T-cell (primary cell): ENCODE measurements around the gene CCNY. TPM values are rescaled to one million over a fixed set of nuclear protein-coding genes. Genes with fewer than 3 reads are reported as not detected.
A peak's percentile ranks its signal among the peaks of the same experiment; 100 is the strongest.

Source experiments
- ATAC-seq, 4 experiments: fragments of 200-7000 bp in 3 of 4; fragments of 150-1000 bp in 1 of 4; cut with Tn5 transposase; replicated peaks in 1 of 4; 1 replicate in 3 of 4; 2 replicates in 1 of 4; pipeline ENCODE4 v1.10.0; 2021; ENCODE audit warnings: moderate library complexity in 3 of 4, mild to moderate bottlenecking in 2 of 4, moderate number of reproducible peaks in 1 of 4
- CTCF ChIA-PET, 2 donors: fragments of 300-600 bp; sonication (Branson Sonifier 250); formaldehyde crosslinking; loops; one replicate each; lab custom pipeline; 2022; ENCODE audit warnings: antibody characterized with exemption in 2 of 2; lab: Charles Lee
- POLR2A ChIA-PET, 2 donors: fragments of 300-600 bp; sonication (Branson Sonifier 250); formaldehyde crosslinking; loops; one replicate each; lab custom pipeline; 2022; ENCODE audit warnings: antibody characterized with exemption in 2 of 2; lab: Charles Lee
- DNase-seq, 35 experiments: peaks; one replicate each; pipeline versions ENCODE4 v3.0.0 to v3.0.0-alpha.2; 2013 to 2023
- H3K27ac ChIP-seq: one replicate; pipeline ENCODE4 v1.5.1; 2013; ENCODE audit warnings: low read length
- H3K27me3 ChIP-seq, 2 experiments: replicated peaks in 1 of 2; 1 replicate in 1 of 2; 2 replicates in 1 of 2; pipeline versions ENCODE4 v1.6.1 to v1.7.0; 2013; ENCODE audit warnings: low read length in 1 of 2, mixed read lengths in 1 of 2; ENCODE audit not compliant: control insufficient read depth in 2 of 2, insufficient read depth in 2 of 2; ENCODE audit errors: extremely low read depth in 1 of 2
- H3K36me3 ChIP-seq, 2 donors: 1 replicate in 1 of 2; 2 replicates in 1 of 2; pipeline versions ENCODE4 v1.6.1 to v1.7.0; 2013; ENCODE audit warnings: low read length in 1 of 2; ENCODE audit not compliant: control insufficient read depth in 2 of 2, insufficient read depth in 1 of 2; ENCODE audit errors: extremely low read depth in 1 of 2
- H3K4me1 ChIP-seq, 2 experiments: 1 replicate in 1 of 2; 2 replicates in 1 of 2; pipeline versions ENCODE4 v1.6.1 to v1.7.0; 2013; ENCODE audit warnings: low read length in 2 of 2, mixed read lengths in 1 of 2; ENCODE audit not compliant: insufficient read depth in 2 of 2, control insufficient read depth in 1 of 2; ENCODE audit errors: extremely low read depth in 1 of 2
- H3K4me3 ChIP-seq, 2 donors: 1 replicate in 1 of 2; 2 replicates in 1 of 2; pipeline versions ENCODE4 v1.5.1 to v1.7.0; 2013; ENCODE audit warnings: mild to moderate bottlenecking in 2 of 2, low read length in 1 of 2, moderate library complexity in 1 of 2; ENCODE audit not compliant: control insufficient read depth in 1 of 2; ENCODE audit errors: extremely low read depth in 1 of 2
- H3K9me3 ChIP-seq: 2 replicates; pipeline ENCODE4 v1.7.0; 2013
- H3K27ac Mint-ChIP-seq, 2 donors: one replicate each; pipeline ENCODE4 v1.8.0; 2020 to 2021; ENCODE audit warnings: mild to moderate bottlenecking in 2 of 2, mixed read lengths in 2 of 2
- H3K27me3 Mint-ChIP-seq, 2 donors: one replicate each; pipeline ENCODE4 v1.8.0; 2021 to 2022; ENCODE audit warnings: mixed read lengths in 2 of 2
- H3K36me3 Mint-ChIP-seq: one replicate; pipeline ENCODE4 v1.8.0; 2021; ENCODE audit warnings: mixed read lengths
- H3K4me1 Mint-ChIP-seq, 3 donors: one replicate each; pipeline ENCODE4 v1.8.0; 2020 to 2022; ENCODE audit warnings: mixed read lengths in 3 of 3, mild to moderate bottlenecking in 1 of 3
- H3K4me3 Mint-ChIP-seq, 3 donors: one replicate each; pipeline ENCODE4 v1.8.0; 2020 to 2022; ENCODE audit warnings: mild to moderate bottlenecking in 3 of 3, mixed read lengths in 3 of 3, moderate library complexity in 3 of 3
- H3K9me3 Mint-ChIP-seq, 3 donors: one replicate each; pipeline ENCODE4 v1.8.0; 2020 to 2022; ENCODE audit warnings: mixed read lengths in 3 of 3
- whole genome bisulfite sequencing: methylation state at CpG from one replicate; pipeline ENCODE4 v1.1.5; 2013; ENCODE audit warnings: missing lambda C conversion rate; ENCODE audit not compliant: insufficient coverage; 5-methylcytosine and 5-hydroxymethylcytosine counted together
- total RNA-seq, 35 experiments: library from RNA in 6 of 35; stranded (reverse) in 6 of 35; fragments of 120-200 nt in 1 of 35; gene quantifications; one replicate each; pipeline versions ENCODE4 v1.2.1 to v1.2.4 and lab custom pipeline; 2013 to 2026

Gene CCNY
- total RNA-seq, 5 donors from 2014 or later (not counting 1 experiment from before 2014, with no cell fraction given) = 62.5 to 75.2 (median 62.8) TPM

GRCh38 chr10:35493196-35494118 lies 157.1 kb downstream of the CCNY start:
- Histone ChIP-seq H3K9me3 (no peaks in the 10 kb centered on the region), H3K4me3 (no peak overlapping the region), H3K27me3 (no peaks in the 10 kb centered on the region), H3K36me3 (peaks cover 0 to 5% of the 10 kb centered on the region in 2 donors), H3K4me1 (peaks cover 8 to 15% of the 10 kb centered on the region in 2 experiments), H3K27ac (no peak overlapping the region)
- ChIA-PET CTCF (no interaction called here), POLR2A (no interaction called here)
- Mint-ChIP-seq H3K27ac (peak overlapping the region in 1 of 2 donors; percentile 22), H3K9me3 (no peaks in the 10 kb centered on the region), H3K4me3 (no peak overlapping the region), H3K4me1 (peaks cover 74 to 78% (median 77%) of the 10 kb centered on the region in 3 donors), H3K27me3 (no peaks in the 10 kb centered on the region), H3K36me3 (peaks cover 18% of the 10 kb centered on the region)
- whole genome bisulfite sequencing = 93% methylated on average over 3 of the region's 9 CpGs
- no peak for ATAC-seq
- DNase-seq = no peak

- H3K4me1 Mint-ChIP-seq = peaks cover 74 to 84% (median 76%) of the 10 kb centered on the region in 3 donors
Observed at GRCh38 chr10:35495521-35496119, 159.3 kb downstream of the CCNY start.

DNA sequence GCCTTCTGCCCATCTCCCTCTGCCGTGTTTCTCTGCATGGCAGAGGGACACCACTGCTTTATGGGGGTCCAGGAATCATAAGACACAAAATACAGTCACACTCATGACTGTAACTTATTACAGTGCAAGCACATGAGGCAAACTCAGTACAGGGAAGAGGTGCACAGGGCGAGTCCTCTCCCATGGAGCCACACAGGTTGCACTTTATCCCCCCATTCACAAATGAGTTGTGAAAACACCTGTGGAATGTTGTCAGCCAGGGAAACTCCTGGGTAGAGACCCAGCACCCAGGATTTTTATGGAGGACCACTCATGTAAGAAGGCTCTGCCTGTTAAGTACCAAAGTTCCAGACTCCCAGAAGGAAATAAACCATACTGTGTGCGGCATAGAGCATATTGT lies 161.6 kb downstream of the CCNY start:
- peaks cover 67 to 77% (median 68%) of the 10 kb centered on the region in 3 donors for H3K4me1 Mint-ChIP-seq
- Histone ChIP-seq H3K9me3 (no peaks in the 10 kb centered on the region), H3K4me3 (no peak overlapping the region), H3K27ac (no peak overlapping the region), H3K4me1 (peaks cover 12% of the 10 kb centered on the region in 2 experiments), H3K27me3 (no peaks in the 10 kb centered on the region), H3K36me3 (peaks cover 0 to 4% of the 10 kb centered on the region in 2 donors)
- H3K27ac Mint-ChIP-seq = no peak overlapping the region
- H3K9me3 Mint-ChIP-seq = no peaks in the 10 kb centered on the region
- peaks cover 25% of the 10 kb centered on the region for H3K36me3 Mint-ChIP-seq
- ATAC-seq = no peak
- ChIA-PET CTCF (interaction anchor here in 1 of 2 donors (0.7 kb wide), 1 partner anchor 29 kb away, joined by 4 read pairs; no protein-coding TSS in a partner anchor), POLR2A (no interaction called here)
- no peaks in the 10 kb centered on the region for H3K27me3 Mint-ChIP-seq
- H3K4me3 Mint-ChIP-seq = no peak overlapping the region
- 96% methylated on average over 2 of the region's 3 CpGs for WGBS
- no peak for DNase-seq

More at GRCh38 chr10:35495521-35496119, 159.3 kb downstream of the CCNY start:
- Mint-ChIP-seq H3K36me3 (peaks cover 21% of the 10 kb centered on the region), H3K27me3 (no peaks in the 10 kb centered on the region), H3K9me3 (no peaks in the 10 kb centered on the region), H3K4me3 (peak overlapping the region in 1 of 3 donors; percentile 31), H3K27ac (peak overlapping the region; percentile 53 to 64)
- WGBS = 52% methylated on average over 4 of the region's 5 CpGs
- Histone ChIP-seq H3K27me3 (no peaks in the 10 kb centered on the region), H3K4me1 (peaks cover 12% of the 10 kb centered on the region in 2 experiments), H3K4me3 (no peak overlapping the region), H3K27ac (no peak overlapping the region), H3K36me3 (no peaks in the 10 kb centered on the region), H3K9me3 (no peaks in the 10 kb centered on the region)
- no peak for ATAC-seq
- ChIA-PET CTCF (no interaction called here), POLR2A (interaction anchor here in 1 of 2 donors (0.7 kb wide), 1 partner anchor 43 kb away, joined by 6 read pairs; no protein-coding TSS in a partner anchor)
- no peak for DNase-seq

GRCh38 chr10:35498693-35499092 lies 162.4 kb downstream of the CCNY start:
- no peaks in the 10 kb centered on the region for H3K9me3 Mint-ChIP-seq
- H3K36me3 Mint-ChIP-seq = peaks cover 31% of the 10 kb centered on the region
- no peak overlapping the region for H3K27ac ChIP-seq
- ChIA-PET POLR2A (no interaction called here), CTCF (no interaction called here)
- H3K4me3 Mint-ChIP-seq = no peak overlapping the region
- peaks cover 12% of the 10 kb centered on the region in 2 experiments for H3K4me1 ChIP-seq
- H3K27me3 Mint-ChIP-seq = no peaks in the 10 kb centered on the region
- peaks cover 0 to 4% of the 10 kb centered on the region in 2 donors for H3K36me3 ChIP-seq
- H3K27ac Mint-ChIP-seq = no peak overlapping the region
- H3K4me3 ChIP-seq = no peak overlapping the region
- H3K9me3 ChIP-seq = no peaks in the 10 kb centered on the region
- H3K4me1 Mint-ChIP-seq = peaks cover 60 to 69% (median 63%) of the 10 kb centered on the region in 3 donors
- DNase-seq (no peak), ATAC-seq (no peak)
- 92% methylated on average over 4 of the region's 5 CpGs for WGBS
- H3K27me3 ChIP-seq = no peaks in the 10 kb centered on the region

DNA sequence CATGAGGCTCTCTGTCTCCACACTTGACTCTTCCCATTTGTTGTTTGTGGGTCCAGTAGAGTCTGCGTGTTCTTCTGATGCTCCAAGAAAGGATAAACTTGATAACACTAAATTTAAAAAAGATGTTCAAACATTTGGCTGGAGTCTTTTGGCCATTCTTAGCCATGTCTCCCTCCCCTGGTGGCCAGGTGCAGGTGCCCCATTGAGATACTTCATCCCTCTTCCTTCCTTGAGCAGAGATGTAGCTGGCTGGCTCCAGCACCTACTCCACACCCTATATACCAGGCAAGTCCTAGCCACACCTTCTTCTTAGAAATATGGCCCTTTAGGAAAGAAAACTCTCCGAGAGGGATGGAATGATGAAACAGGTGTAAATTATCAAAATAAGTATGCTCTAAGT lies 165.6 kb downstream of the CCNY start:
- Mint-ChIP-seq H3K27ac (no peak overlapping the region), H3K9me3 (no peaks in the 10 kb centered on the region), H3K36me3 (peaks cover 38% of the 10 kb centered on the region), H3K4me3 (no peak overlapping the region), H3K4me1 (peaks cover 47 to 59% (median 52%) of the 10 kb centered on the region in 3 donors), H3K27me3 (no peaks in the 10 kb centered on the region)
- Histone ChIP-seq H3K4me3 (no peak overlapping the region), H3K9me3 (no peaks in the 10 kb centered on the region), H3K27ac (no peak overlapping the region), H3K4me1 (peaks cover 4 to 5% of the 10 kb centered on the region in 2 experiments), H3K27me3 (no peaks in the 10 kb centered on the region), H3K36me3 (peaks cover 0 to 9% of the 10 kb centered on the region in 2 donors)
- CTCF ChIA-PET = no interaction called here
- ATAC-seq = no peak
- no peak for DNase-seq
- WGBS = no CpG with 5 or more reads among the region's 2 CpGs
- POLR2A ChIA-PET = no interaction called here

DNA sequence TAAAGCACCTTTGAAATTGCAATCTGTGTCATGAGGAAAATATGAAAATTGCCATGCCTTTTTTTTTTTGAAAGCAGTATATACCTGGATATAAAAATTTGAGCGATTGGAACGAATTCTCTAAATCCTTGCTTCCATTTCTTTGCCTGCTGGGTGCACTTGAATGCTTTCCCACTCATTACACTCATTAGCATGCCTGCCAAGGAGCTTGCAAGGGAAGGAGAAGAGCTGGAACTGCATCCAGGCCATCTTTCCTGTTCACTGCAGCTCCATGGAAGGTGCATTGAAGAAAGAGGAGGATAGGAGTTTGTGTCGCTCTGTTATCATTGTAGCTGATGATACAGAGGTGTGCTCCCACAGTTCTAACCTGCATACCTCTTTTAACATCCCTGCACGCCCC lies 166.4 kb downstream of the CCNY start:
- Mint-ChIP-seq H3K27me3 (no peaks in the 10 kb centered on the region), H3K4me1 (peaks cover 48 to 62% (median 50%) of the 10 kb centered on the region in 3 donors), H3K27ac (no peak overlapping the region), H3K9me3 (no peaks in the 10 kb centered on the region), H3K4me3 (no peak overlapping the region), H3K36me3 (peaks cover 38% of the 10 kb centered on the region)
- Histone ChIP-seq H3K4me1 (peaks cover 3 to 4% of the 10 kb centered on the region in 2 experiments), H3K9me3 (no peaks in the 10 kb centered on the region), H3K27ac (no peak overlapping the region), H3K4me3 (no peak overlapping the region), H3K36me3 (peaks cover 0 to 9% of the 10 kb centered on the region in 2 donors), H3K27me3 (no peaks in the 10 kb centered on the region)
- DNase-seq (no peak), ATAC-seq (no peak)
- ChIA-PET POLR2A (no interaction called here), CTCF (no interaction called here)
- WGBS = 86% methylated on average over 1 of the region's 4 CpGs
